GM12874 (cell line): Measurements from ENCODE around the gene HOXD10.

Source experiments
- TF ChIP-seq, protein P1 (sequence below): IDR thresholded peaks from 2 replicates; pipeline ENCODE4 v1.5.1; 2011; ENCODE audit warnings: low read depth, mild to moderate bottlenecking, control low read depth, low read length, moderate library complexity; ENCODE audit not compliant: insufficient read depth

HOXD10 gene

GRCh38 chr2:176099159-176099727 lies 17.3 kb upstream of the HOXD10 start:
- TF ChIP-seq, protein P1, sequence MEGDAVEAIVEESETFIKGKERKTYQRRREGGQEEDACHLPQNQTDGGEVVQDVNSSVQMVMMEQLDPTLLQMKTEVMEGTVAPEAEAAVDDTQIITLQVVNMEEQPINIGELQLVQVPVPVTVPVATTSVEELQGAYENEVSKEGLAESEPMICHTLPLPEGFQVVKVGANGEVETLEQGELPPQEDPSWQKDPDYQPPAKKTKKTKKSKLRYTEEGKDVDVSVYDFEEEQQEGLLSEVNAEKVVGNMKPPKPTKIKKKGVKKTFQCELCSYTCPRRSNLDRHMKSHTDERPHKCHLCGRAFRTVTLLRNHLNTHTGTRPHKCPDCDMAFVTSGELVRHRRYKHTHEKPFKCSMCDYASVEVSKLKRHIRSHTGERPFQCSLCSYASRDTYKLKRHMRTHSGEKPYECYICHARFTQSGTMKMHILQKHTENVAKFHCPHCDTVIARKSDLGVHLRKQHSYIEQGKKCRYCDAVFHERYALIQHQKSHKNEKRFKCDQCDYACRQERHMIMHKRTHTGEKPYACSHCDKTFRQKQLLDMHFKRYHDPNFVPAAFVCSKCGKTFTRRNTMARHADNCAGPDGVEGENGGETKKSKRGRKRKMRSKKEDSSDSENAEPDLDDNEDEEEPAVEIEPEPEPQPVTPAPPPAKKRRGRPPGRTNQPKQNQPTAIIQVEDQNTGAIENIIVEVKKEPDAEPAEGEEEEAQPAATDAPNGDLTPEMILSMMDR, result no peak

DNA sequence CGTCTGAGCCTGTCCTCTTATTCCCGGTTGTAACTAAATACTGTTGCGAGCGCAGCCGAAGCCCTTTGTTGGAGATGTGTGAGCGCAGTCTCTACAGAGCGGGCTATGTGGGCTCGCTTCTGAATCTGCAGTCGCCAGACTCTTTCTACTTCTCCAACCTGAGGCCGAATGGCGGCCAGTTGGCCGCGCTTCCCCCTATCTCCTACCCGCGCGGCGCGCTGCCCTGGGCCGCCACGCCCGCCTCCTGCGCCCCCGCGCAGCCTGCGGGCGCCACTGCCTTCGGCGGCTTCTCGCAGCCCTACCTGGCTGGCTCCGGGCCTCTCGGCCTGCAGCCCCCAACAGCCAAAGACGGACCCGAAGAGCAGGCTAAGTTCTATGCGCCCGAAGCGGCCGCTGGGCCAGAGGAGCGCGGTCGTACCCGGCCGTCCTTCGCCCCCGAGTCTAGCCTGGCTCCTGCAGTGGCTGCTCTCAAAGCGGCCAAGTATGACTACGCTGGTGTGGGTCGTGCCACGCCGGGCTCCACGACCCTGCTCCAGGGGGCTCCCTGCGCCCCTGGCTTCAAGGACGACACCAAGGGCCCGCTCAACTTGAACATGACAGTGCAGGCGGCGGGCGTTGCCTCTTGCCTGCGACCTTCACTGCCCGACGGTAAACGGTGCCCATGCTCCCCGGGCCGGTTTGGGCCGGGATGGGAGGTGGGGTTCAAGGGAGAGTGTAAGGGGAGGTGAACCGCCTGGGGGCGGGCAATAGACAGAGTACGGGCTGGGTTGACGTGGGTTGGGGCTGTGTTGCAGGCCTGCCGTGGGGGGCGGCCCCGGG lies 16.6 kb upstream of the HOXD10 start, which contains the start of gene HOXD12:
Gene HOXD12, plus strand, starts transcription at position 68 of the 819 bp plus-strand sequence. Its CDS starts 7 bp downstream, at position 75.
- TF ChIP-seq, protein P1, result no peak

GRCh38 chr2:176100547-176101140 lies 15.9 kb upstream of the HOXD10 start:
- TF ChIP-seq, protein P1, result no peak

- TF ChIP-seq, protein P1, result no peak
Measured at GRCh38 chr2:176101216-176101830, 15.3 kb upstream of the HOXD10 start.

- TF ChIP-seq, protein P1, result no peak
Measured at GRCh38 chr2:176101842-176102241, 14.7 kb upstream of the HOXD10 start.

GRCh38 chr2:176102309-176102866 lies 14.2 kb upstream of the HOXD10 start:
- TF ChIP-seq, protein P1, result no peak

- TF ChIP-seq, protein P1, result no peak
Measured at GRCh38 chr2:176103194-176103593, 13.4 kb upstream of the HOXD10 start.
